GM19193 (cell line): Measurements from ENCODE around the gene CCDC83.

ENCODE experiments used
- POLR2A ChIP-seq: IDR thresholded peaks from 4 replicates; pipeline ENCODE4 v1.6.1; 2011; ENCODE audit not compliant: insufficient read depth, insufficient read length; ENCODE audit errors: extremely low read depth

CCDC83 gene

GRCh38 chr11:85855341-85855656 is at the start of gene CCDC83:
TSS of gene CCDC83 (plus strand) at chr11:85855383. CDS start at chr11:85865124, 9,741 bp downstream.
- TF ChIP-seq POLR2A: no peak

DNA sequence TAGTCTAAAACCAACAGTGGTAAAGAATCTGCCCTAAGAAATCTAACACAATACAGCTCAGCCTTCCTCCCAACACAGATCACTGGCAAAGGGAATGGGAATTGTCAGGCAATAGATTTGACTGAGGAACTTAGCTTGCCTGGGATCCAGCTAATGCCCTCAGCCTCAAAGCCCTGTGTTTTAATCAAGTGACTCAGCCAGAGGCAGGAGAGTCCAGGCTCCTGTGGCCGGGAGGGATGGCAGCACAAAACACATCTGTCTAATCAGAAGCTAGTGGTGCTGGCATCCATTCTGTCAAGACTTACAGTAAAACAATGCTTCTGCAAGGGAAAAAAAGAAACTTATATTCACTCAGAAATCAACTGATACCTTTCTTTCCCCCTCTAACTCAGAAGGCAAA is 49.8 kb upstream of the CCDC83 start:
- TF ChIP-seq POLR2A: no peak

DNA sequence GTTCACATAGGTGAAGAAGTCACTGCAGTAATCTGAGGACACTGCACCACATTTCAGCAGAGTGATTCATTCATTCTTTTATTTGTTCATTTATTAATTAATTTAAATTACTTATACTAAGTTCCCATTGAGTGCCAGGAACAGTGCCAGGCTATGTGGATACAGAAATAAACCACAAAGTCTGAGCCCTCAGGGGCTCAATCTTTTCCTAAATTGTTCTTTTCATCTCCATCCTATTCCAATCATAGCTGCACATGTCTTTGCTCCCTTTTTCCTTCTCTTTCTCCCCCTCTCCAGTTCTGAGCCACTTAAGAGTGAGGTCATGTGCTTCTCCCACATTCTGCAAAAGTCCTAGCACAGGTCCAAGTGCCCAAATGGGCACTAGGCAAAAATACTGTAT is 49.2 kb upstream of the CCDC83 start:
- TF ChIP-seq POLR2A: no peak

DNA sequence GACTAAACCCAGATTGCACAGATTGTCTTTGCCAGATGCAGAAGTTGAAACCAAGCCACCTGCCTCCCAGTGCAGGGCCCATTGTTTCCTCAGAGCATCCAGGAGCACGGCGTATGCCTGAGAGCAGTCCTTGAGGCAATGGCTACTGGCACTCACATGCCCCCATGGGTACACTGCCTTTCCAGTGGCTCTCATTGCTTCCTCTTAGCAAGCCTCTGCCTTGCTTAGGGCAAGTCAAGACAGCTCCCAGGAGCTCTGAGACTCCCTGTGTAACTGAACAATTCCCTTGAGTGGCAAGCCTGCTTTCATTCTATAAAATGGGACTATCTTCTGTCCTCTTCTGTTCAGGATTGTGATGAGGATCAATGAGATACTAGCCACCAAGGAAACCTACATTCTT is 48.3 kb upstream of the CCDC83 start:
- no peak for TF ChIP-seq POLR2A

DNA sequence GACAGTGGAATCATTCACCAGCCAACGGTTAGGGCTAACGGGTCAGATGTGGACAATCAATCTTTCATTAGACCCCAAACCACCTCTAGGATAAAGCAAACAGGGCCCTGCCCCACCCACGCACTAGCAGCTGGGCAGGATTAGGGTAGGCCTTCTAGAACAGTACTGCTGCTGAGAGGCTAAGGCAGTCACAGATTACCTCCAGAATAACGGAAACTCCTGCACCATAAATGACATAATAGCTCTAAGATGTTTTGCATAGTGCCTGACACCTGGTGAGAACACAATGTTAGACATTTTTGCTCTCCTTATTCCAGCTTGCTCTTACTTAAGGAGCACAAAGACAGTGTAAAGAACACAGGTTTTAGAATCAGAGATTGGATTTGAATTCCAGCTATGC is 46.0 kb upstream of the CCDC83 start:
- no peak for TF ChIP-seq POLR2A

DNA sequence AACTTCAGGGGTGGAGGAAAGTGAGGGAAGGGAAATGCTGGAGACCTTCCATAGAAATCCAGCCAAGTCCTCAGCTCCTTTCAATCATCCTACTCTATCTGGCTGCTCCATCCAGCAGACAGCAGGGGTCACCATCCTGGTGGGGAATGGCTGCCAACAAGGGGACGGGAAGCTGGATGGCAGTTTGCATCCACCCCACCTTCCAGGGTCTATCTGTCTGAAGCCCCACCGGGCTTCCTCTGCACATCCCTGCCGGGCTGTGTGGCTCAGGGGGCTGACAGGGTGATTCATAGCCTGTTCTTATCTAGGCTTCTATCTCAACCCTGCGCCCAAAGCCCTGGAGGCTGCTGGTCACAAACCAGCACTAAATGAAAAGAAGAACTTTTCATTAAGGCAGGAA is 45.3 kb upstream of the CCDC83 start:
- TF ChIP-seq POLR2A: no peak

DNA sequence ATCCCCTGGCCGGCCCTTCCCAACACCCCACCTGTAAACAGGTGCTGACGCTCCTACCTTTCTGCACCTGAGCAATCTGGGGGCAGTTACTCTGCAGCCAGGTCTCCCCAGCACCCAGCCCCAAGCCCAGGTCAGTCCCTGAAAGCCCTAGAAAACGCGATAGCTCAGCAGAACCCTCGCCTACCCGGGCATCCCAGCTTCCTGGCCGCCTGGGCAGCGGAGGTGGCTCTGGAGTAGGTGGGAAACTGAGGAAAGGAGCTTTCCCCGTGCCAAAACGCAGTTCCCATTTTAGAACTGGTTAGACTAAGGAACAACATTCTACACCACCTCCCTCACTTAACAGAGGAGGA is 44.7 kb upstream of the CCDC83 start:
- TF ChIP-seq POLR2A: no peak

DNA sequence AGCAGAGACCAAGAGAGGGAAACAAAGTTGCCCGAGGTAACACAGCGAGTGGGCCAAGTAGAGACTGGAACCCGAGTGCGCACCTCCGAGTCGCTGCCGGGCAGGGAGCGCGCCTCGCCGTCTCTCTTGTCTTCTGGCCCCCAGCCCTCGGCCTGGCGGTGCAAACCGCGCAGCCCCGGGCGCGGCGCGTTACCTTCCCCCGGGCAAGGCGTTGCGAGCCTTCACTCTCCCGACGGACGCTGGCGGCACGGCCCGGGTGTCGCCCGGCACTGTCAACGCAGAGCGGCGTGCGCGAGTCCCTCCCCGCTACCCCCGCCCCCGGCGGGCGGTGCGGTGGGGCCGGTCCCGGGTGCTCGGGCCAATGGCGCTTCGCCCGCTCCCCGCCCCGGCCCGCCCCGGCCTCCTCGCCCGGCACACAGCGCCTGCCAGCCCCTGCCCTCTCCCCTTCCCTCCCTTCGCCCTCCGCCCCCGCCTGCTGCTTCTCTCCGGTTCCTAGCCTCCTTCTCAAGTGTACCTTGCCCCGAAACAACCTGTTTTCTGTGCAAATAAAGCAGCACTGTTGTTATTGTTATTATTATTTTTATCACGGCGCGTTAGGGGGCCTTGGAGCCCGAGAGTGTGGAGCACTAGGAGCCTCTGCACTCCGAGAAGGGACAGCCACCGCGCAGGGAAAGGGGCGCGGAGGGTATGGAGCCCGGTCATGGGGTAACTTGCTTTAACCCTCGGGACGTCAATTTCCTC is 44.1 kb upstream of the CCDC83 start, which contains the start of gene SYTL2:
SYTL2 (minus strand) TSS at position 271 of the 741 bp plus-strand sequence. CDS start 53,416 bp downstream, outside the sequence.
- no peak for TF ChIP-seq POLR2A

GRCh38 chr11:85811624-85812023 is 43.6 kb upstream of the CCDC83 start:
- no peak for TF ChIP-seq POLR2A

DNA sequence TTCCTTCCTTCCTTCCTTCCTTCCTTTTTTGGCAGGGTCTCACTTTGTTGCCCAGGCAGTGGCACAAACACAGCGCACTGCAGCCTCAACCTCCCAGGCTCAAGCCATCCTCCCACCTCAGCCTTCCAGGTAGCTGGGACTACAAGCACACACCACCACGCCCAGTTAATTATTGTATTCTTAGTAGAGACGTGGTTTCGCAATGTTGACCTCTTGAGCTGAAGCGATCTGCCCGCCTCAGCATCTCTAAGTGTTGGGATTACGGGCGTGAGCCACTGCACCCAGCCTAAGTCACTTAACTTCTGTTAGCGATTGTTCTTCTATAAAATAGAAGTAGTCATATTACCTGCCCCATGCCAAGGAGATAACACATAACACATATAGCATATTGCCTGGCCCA is 41.5 kb upstream of the CCDC83 start:
- TF ChIP-seq POLR2A: no peak

DNA sequence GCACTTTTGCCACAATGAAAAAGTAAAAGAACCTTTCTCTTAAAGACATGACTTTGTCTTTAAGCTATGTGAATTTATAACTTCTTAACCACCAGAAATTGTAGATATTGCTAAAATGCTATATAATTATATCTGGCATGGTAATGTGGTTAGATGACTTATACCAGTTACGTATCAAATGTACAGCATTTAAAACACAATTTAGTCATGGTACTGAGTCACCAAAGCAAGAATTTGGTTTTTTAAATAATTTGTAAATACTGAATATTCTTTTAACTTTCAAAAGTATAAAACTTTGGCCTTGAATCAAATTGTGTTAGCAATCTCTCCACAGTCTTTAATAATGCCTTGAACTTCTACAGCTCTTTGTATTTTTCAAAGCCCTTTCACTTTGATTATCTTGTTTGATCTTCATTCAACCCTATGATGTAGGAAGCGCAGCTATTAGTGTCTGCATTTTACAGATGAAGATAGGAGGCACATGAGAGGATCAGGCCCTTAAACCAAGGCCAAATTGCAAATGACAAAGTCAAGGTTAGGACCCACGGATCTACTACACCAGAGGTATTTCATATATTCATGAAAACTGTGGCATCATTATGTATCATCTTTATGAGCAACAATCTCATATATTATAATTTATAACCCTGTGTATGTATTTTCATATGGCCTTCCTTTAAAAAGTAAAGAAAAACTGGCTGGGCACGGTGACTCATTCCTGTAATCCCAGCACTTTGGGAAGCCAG is 39.8 kb upstream of the CCDC83 start:
- TF ChIP-seq POLR2A: no peak

GRCh38 chr11:85819441-85819840 is 35.7 kb upstream of the CCDC83 start:
- no peak for TF ChIP-seq POLR2A

GRCh38 chr11:85821636-85822035 is 33.5 kb upstream of the CCDC83 start:
- TF ChIP-seq POLR2A: no peak

- no peak for TF ChIP-seq POLR2A
These were observed 32.4 kb upstream of the CCDC83 start for GRCh38 chr11:85822814-85823213.

GRCh38 chr11:85823816-85824215 is 31.4 kb upstream of the CCDC83 start:
- TF ChIP-seq POLR2A: no peak

GRCh38 chr11:85825616-85826015 is 29.6 kb upstream of the CCDC83 start:
- TF ChIP-seq POLR2A: no peak
